Endodermal cell (in vitro differentiated cells): Measurements from ENCODE around the gene ARSK. TPM values are rescaled to one million over a fixed set of nuclear protein-coding genes. Genes with fewer than 3 reads are reported as not detected.

ENCODE experiments used
- DNase-seq: peaks from one replicate; pipeline ENCODE4 v3.0.0-alpha.2; 2017
- H3K27ac ChIP-seq: 2 replicates; pipeline ENCODE4 v1.5.1; 2013; ENCODE audit warnings: mild to moderate bottlenecking, low read depth, low read length, moderate library complexity
- H3K27me3 ChIP-seq: 2 replicates; pipeline ENCODE4 v1.6.1; 2013; ENCODE audit warnings: mild to moderate bottlenecking, low read length, moderate library complexity; ENCODE audit not compliant: insufficient read depth, control insufficient read depth, poor library complexity, severe bottlenecking
- H3K36me3 ChIP-seq: 2 replicates; pipeline ENCODE4 v1.7.0; 2013; ENCODE audit warnings: mild to moderate bottlenecking, low read length, moderate library complexity; ENCODE audit not compliant: control insufficient read depth, insufficient read depth
- H3K4me1 ChIP-seq: one replicate; pipeline ENCODE4 v1.7.0; 2013; ENCODE audit warnings: low read length; ENCODE audit not compliant: control insufficient read depth, insufficient read depth
- H3K4me3 ChIP-seq: 2 replicates; pipeline ENCODE4 v1.5.1; 2013; ENCODE audit warnings: mild to moderate bottlenecking, low read length, moderate library complexity
- H3K9ac ChIP-seq: 2 replicates; pipeline ENCODE4 v1.6.1; 2013; ENCODE audit warnings: mild to moderate bottlenecking, low read length, moderate library complexity; ENCODE audit not compliant: poor library complexity, severe bottlenecking; ENCODE audit errors: extremely low read depth
- H3K9me3 ChIP-seq: 2 replicates; pipeline ENCODE4 v1.6.1; 2013; ENCODE audit warnings: mild to moderate bottlenecking, low read length, moderate library complexity; ENCODE audit not compliant: control insufficient read depth
- H3K27ac Mint-ChIP-seq: 2 replicates; pipeline ENCODE4 v1.8.0; 2020; ENCODE audit warnings: mixed read lengths
- H3K27me3 Mint-ChIP-seq: 2 replicates; pipeline ENCODE4 v1.8.0; 2021; ENCODE audit warnings: mild to moderate bottlenecking, mixed read lengths; ENCODE audit not compliant: insufficient read depth
- H3K36me3 Mint-ChIP-seq: 2 replicates; pipeline ENCODE4 v1.8.0; 2020; ENCODE audit warnings: low read depth, mixed read lengths
- H3K4me1 Mint-ChIP-seq: 2 replicates; pipeline ENCODE4 v1.8.0; 2020; ENCODE audit warnings: mixed read lengths
- H3K4me3 Mint-ChIP-seq: 2 replicates; pipeline ENCODE4 v1.8.0; 2020; ENCODE audit warnings: mild to moderate bottlenecking, moderate library complexity, mixed read lengths
- H3K9me3 Mint-ChIP-seq: 2 replicates; pipeline ENCODE4 v1.8.0; 2020; ENCODE audit warnings: mild to moderate bottlenecking, mixed read lengths
- WGBS, 2 experiments: methylation state at CpG; one replicate each; pipeline versions ENCODE4 v1.1.5 to v1.1.7; 2013; ENCODE audit warnings: missing lambda C conversion rate in 2 of 2, mixed read lengths in 1 of 2; ENCODE audit not compliant: insufficient coverage in 1 of 2, insufficient read length in 1 of 2; 5-methylcytosine and 5-hydroxymethylcytosine counted together
- total RNA-seq, 2 donors: library from RNA; stranded (reverse); fragmentation: NEBNext Ultra II Directional in 1 of 2; extraction: Animal tissue kit (Norgen Biotek cat#: 25700) in 1 of 2; gene quantifications; 2 replicates in 1 of 2; 3 replicates in 1 of 2; pipeline ENCODE4 v1.2.1, GENCODE V29; 2021
- TF ChIP-seq, protein P1 (sequence below): fragments of 200-600 bp; sonication (generic); conservative IDR thresholded peaks from 2 replicates; pipeline ENCODE4 v1.5.0; 2021; ENCODE audit warnings: antibody characterized with exemption, mild to moderate bottlenecking

The ARSK gene
- total RNA-seq, 2 donors from 2014 or later, result 11.7 to 13.5 TPM

DNA sequence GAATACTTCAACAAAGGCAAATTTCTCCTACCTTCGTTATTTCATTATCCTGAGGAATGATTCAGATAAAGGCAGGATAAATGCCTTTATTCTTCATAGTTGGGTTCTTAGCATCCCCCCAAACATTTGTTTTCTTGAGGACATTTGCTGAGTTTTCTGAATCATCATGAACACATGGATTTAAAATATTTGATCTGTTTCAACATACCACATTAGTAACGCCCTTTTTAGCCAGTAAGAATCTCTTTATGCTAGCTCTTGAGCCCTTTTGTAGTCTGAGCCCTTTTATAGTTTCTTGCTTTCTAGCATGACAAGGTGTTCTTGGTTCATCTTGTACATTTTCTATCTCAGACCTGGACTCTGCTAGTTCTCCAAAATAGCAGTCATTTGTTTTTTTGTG is 28.0 kb upstream of the ARSK start:
- H3K4me1 Mint-ChIP-seq, result peaks cover 1% of the 10 kb centered on the region
- Histone ChIP-seq H3K9ac (no peak overlapping the region), H3K36me3 (peaks cover 88% of the 10 kb centered on the region), H3K4me1 (no peaks in the 10 kb centered on the region), H3K27ac (no peak overlapping the region), H3K9me3 (no peaks in the 10 kb centered on the region), H3K4me3 (no peak overlapping the region), H3K27me3 (no peaks in the 10 kb centered on the region)
- no peak overlapping the region for H3K4me3 Mint-ChIP-seq
- TF ChIP-seq, protein P1, sequence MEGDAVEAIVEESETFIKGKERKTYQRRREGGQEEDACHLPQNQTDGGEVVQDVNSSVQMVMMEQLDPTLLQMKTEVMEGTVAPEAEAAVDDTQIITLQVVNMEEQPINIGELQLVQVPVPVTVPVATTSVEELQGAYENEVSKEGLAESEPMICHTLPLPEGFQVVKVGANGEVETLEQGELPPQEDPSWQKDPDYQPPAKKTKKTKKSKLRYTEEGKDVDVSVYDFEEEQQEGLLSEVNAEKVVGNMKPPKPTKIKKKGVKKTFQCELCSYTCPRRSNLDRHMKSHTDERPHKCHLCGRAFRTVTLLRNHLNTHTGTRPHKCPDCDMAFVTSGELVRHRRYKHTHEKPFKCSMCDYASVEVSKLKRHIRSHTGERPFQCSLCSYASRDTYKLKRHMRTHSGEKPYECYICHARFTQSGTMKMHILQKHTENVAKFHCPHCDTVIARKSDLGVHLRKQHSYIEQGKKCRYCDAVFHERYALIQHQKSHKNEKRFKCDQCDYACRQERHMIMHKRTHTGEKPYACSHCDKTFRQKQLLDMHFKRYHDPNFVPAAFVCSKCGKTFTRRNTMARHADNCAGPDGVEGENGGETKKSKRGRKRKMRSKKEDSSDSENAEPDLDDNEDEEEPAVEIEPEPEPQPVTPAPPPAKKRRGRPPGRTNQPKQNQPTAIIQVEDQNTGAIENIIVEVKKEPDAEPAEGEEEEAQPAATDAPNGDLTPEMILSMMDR, result no peak
- no peaks in the 10 kb centered on the region for H3K9me3 Mint-ChIP-seq
- H3K27ac Mint-ChIP-seq, result no peak overlapping the region
- H3K36me3 Mint-ChIP-seq, result peaks cover 57% of the 10 kb centered on the region
- no peaks in the 10 kb centered on the region for H3K27me3 Mint-ChIP-seq
- 90 to 100% methylated on average over 1 to 2 of the region's 2 CpGs for WGBS, 2 experiments
- DNase-seq, result no peak

DNA sequence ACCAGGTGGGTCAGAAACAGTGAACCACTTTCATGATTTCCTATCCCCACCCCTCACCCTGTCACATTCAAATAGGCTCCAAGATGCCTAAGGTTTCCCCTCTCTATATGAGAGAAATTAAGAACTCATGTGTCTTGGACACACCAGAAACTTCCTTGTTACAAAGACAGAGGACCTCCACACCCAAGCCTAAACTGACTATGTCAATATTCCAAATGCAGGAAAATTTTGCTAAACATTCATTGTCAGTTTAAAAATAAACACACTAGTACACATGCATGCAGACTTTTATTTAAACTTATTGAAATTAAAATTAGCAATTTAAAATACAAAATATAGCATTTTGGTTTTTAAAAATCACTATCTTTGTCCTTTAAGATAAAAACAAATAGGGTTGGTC is 26.3 kb upstream of the ARSK start:
- H3K27ac Mint-ChIP-seq, result no peak overlapping the region
- no peaks in the 10 kb centered on the region for H3K27me3 Mint-ChIP-seq
- DNase-seq, result no peak
- H3K4me1 Mint-ChIP-seq, result peaks cover 7% of the 10 kb centered on the region
- no peak overlapping the region for H3K4me3 Mint-ChIP-seq
- H3K9me3 Mint-ChIP-seq, result no peaks in the 10 kb centered on the region
- H3K36me3 ChIP-seq, result peaks cover 87% of the 10 kb centered on the region
- no peak overlapping the region for H3K9ac ChIP-seq
- H3K27ac ChIP-seq, result no peak overlapping the region
- H3K36me3 Mint-ChIP-seq, result peaks cover 56% of the 10 kb centered on the region
- H3K9me3 ChIP-seq, result no peaks in the 10 kb centered on the region
- no peaks in the 10 kb centered on the region for H3K27me3 ChIP-seq
- no peaks in the 10 kb centered on the region for H3K4me1 ChIP-seq
- H3K4me3 ChIP-seq, result no peak overlapping the region
- TF ChIP-seq, protein P1, result no peak

DNA sequence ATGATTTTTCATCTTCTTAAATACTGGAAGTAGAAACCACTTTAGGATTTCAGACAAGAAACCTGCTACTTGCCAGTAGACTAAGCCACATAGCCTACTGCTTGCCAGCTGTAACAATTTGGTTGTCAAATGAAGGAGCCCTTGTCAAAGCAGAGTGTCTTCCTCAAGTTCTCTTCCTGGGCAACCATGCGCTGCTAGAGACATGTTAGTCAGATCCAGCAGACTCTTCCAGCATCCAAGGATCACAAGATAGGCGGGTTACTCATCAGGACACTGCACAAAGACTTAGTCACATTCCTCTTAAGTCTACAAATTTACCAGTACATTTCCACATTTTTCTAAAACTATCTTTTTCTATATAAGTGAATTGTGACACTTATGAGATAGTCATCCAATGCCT is 24.5 kb upstream of the ARSK start:
- no peak overlapping the region for H3K27ac ChIP-seq
- no peaks in the 10 kb centered on the region for H3K27me3 Mint-ChIP-seq
- no peaks in the 10 kb centered on the region for H3K9me3 Mint-ChIP-seq
- H3K9ac ChIP-seq, result no peak overlapping the region
- peaks cover 73% of the 10 kb centered on the region for H3K36me3 ChIP-seq
- 83 to 97% methylated on average over 1 to 2 of the region's 2 CpGs for WGBS, 2 experiments
- TF ChIP-seq, protein P1, result no peak
- no peaks in the 10 kb centered on the region for H3K4me1 ChIP-seq
- no peak overlapping the region for H3K4me3 Mint-ChIP-seq
- DNase-seq, result no peak
- no peak overlapping the region for H3K4me3 ChIP-seq
- peaks cover 49% of the 10 kb centered on the region for H3K36me3 Mint-ChIP-seq
- H3K9me3 ChIP-seq, result no peaks in the 10 kb centered on the region
- no peak overlapping the region for H3K27ac Mint-ChIP-seq
- H3K27me3 ChIP-seq, result no peaks in the 10 kb centered on the region
- peaks cover 13% of the 10 kb centered on the region for H3K4me1 Mint-ChIP-seq
